Measurements from ENCODE around the gene SRC. TPM values are rescaled to one million over a fixed set of nuclear protein-coding genes. Genes with fewer than 3 reads are reported as not detected.

Gene SRC
- total and polyA plus RNA-seq, 2 experiments from 2014 or later, result 8.0 to 25.9 TPM

- no peak for TF ChIP-seq ZNF114 (CRISPR knock-in tag; IDR thresholded peaks at IDR 0.05)
- TF ChIP-seq STAT1 (IDR thresholded peaks at IDR 0.05; ENCODE audit: unreplicated experiment), result no peak
- TF ChIP-seq REST (IDR thresholded peaks at IDR 0.05; ENCODE audit: unreplicated experiment), result no peak
- no peak for TF ChIP-seq POLR2AphosphoS5 (IDR thresholded peaks at IDR 0.05; ENCODE audit: low read depth)
- no peak for TF ChIP-seq JUNB (IDR thresholded peaks at IDR 0.05; ENCODE audit: unreplicated experiment)
- no peak for TF ChIP-seq CREB1 (CRISPR knock-in tag; IDR thresholded peaks at IDR 0.05; ENCODE audit: low read depth)
Observed at GRCh38 chr20:37372441-37372840, 26.5 kb downstream of the SRC start (continued).

- peaks cover 37% of the 10 kb centered on the region for H3K79me2 ChIP-seq (replicated peaks; ENCODE audit: insufficient read depth)
- Mint-ChIP-seq H3K9me3 (no peaks in the 10 kb centered on the region; the same call in 2 of the 3 replicates), H3K27ac (no peak overlapping the region), H3K4me3 (no peak overlapping the region), H3K27me3 (ENCODE audit: insufficient read depth, low read depth, poor library complexity) (no peaks in the 10 kb centered on the region), H3K4me1 (no peaks in the 10 kb centered on the region), H3K36me3 (ENCODE audit: low read depth) (peaks cover 20% of the 10 kb centered on the region; the same call in 2 of the 3 replicates)
- 0 out of 2 replicates have a peak, but pooled peaks cover 4% of the 10 kb centered on the region for H3K36me3 ChIP-seq (ENCODE audit: insufficient read depth)
- H3K27ac ChIP-seq (ENCODE audit: low read depth), result no peak overlapping the region
- ATAC-seq (no peak), DNase-seq (ENCODE audit: low spot score) (no peak)
- H4K20me1 ChIP-seq (replicated peaks; ENCODE audit: insufficient read depth), result peaks cover 22% of the 10 kb centered on the region; the same call in 1 of the 2 replicates
- H3K4me3 ChIP-seq, result no peak overlapping the region
- no peaks in the 10 kb centered on the region for H3K27me3 ChIP-seq (ENCODE audit: insufficient read depth)
- peaks cover 17% of the 10 kb centered on the region; the same call in 1 of the 2 replicates for H3F3A ChIP-seq (replicated peaks; ENCODE audit: low read depth)
- H3K4me1 ChIP-seq (ENCODE audit: insufficient read depth), result no peaks in the 10 kb centered on the region
- H3K9me2 ChIP-seq (ENCODE audit: insufficient read depth), result no peaks in the 10 kb centered on the region
- no peak overlapping the region for H3K4me2 ChIP-seq
- no peak overlapping the region for H2AFZ ChIP-seq
- TF ChIP-seq ZNF462 (CRISPR knock-in tag; IDR thresholded peaks at IDR 0.05), result no peak
- TF ChIP-seq REST (IDR thresholded peaks at IDR 0.05; ENCODE audit: unreplicated experiment), result no peak
- no peak for TF ChIP-seq CREB1 (CRISPR knock-in tag; IDR thresholded peaks at IDR 0.05; ENCODE audit: low read depth)
- no peak for TF ChIP-seq ZNF114 (CRISPR knock-in tag; IDR thresholded peaks at IDR 0.05)
- TF ChIP-seq CTCF (conservative IDR thresholded peaks at IDR 0.05; ENCODE audit: low read depth in 2 of 2), result no peak
- no peak for TF ChIP-seq JUNB (IDR thresholded peaks at IDR 0.05; ENCODE audit: unreplicated experiment)
Observed at GRCh38 chr20:37373020-37373598, 27.2 kb downstream of the SRC start.
